H9 (cell line): ENCODE results near the gene HOXD10. TPM values are rescaled to one million over a fixed set of nuclear protein-coding genes. Genes with fewer than 3 reads are reported as not detected.

ENCODE experiments used
- DNase-seq: peaks from one replicate; pipeline ENCODE4 v3.0.0-alpha.2; 2017
- H2AFZ ChIP-seq: one replicate; pipeline ENCODE4 v1.6.1; 2013; ENCODE audit warnings: mild to moderate bottlenecking, low read length, control low read depth, moderate library complexity
- H2AK5ac ChIP-seq: 2 replicates; pipeline ENCODE4 v1.6.1; 2013; ENCODE audit warnings: low read length, control low read depth, mixed read lengths; ENCODE audit not compliant: insufficient read length
- H2BK120ac ChIP-seq: one replicate; pipeline ENCODE4 v1.6.1; 2013; ENCODE audit warnings: low read depth, mild to moderate bottlenecking, low read length, control low read depth, inconsistent platforms; ENCODE audit not compliant: poor library complexity, severe bottlenecking
- H2BK12ac ChIP-seq: 2 replicates; pipeline ENCODE4 v1.6.1; 2013; ENCODE audit warnings: low read length, control low read depth, mixed read lengths, low read depth; ENCODE audit not compliant: insufficient read length
- H2BK15ac ChIP-seq: 2 replicates; pipeline ENCODE4 v1.6.1; 2013; ENCODE audit warnings: low read depth, low read length, control low read depth
- H2BK20ac ChIP-seq: one replicate; pipeline ENCODE4 v1.6.1; 2013; ENCODE audit warnings: low read depth, mild to moderate bottlenecking, low read length, control low read depth, inconsistent platforms; ENCODE audit not compliant: poor library complexity, severe bottlenecking
- H2BK5ac ChIP-seq: 2 replicates; pipeline ENCODE4 v1.6.1; 2013; ENCODE audit warnings: low read length, control low read depth, mixed read lengths; ENCODE audit not compliant: insufficient read length
- H3K14ac ChIP-seq: 2 replicates; pipeline ENCODE4 v1.6.1; 2013; ENCODE audit warnings: low read length, control low read depth; ENCODE audit not compliant: insufficient read depth
- H3K18ac ChIP-seq: 2 replicates; pipeline ENCODE4 v1.6.1; 2013; ENCODE audit warnings: low read depth, mild to moderate bottlenecking, mixed read lengths, low read length, control low read depth; ENCODE audit not compliant: insufficient read length
- H3K23ac ChIP-seq: 2 replicates; pipeline ENCODE4 v1.6.1; 2013; ENCODE audit warnings: low read length, control low read depth, mixed read lengths, low read depth; ENCODE audit not compliant: insufficient read length
- H3K23me2 ChIP-seq: 2 replicates; pipeline ENCODE4 v1.6.1; 2013; ENCODE audit warnings: low read depth, mild to moderate bottlenecking, mixed read lengths, low read length, control low read depth; ENCODE audit not compliant: insufficient read length, poor library complexity, severe bottlenecking
- H3K27ac ChIP-seq: 2 replicates; pipeline ENCODE4 v1.5.1; 2013; ENCODE audit warnings: low read length, control low read depth, mixed read lengths, low read depth; ENCODE audit not compliant: insufficient read length
- H3K27me3 ChIP-seq: 2 replicates; pipeline ENCODE4 v1.6.1; 2013; ENCODE audit warnings: low read length, control low read depth, inconsistent platforms; ENCODE audit not compliant: insufficient read depth
- H3K4ac ChIP-seq: 2 replicates; pipeline ENCODE4 v1.6.1; 2013; ENCODE audit warnings: low read depth, mild to moderate bottlenecking, control low read depth, inconsistent platforms, low read length, moderate library complexity
- H3K4me1 ChIP-seq: 2 replicates; pipeline ENCODE4 v1.6.1; 2013; ENCODE audit warnings: low read length, control low read depth, inconsistent platforms; ENCODE audit not compliant: insufficient read depth
- H3K4me2 ChIP-seq: 2 replicates; pipeline ENCODE4 v1.6.1; 2013; ENCODE audit warnings: low read length, control low read depth, mixed read lengths; ENCODE audit not compliant: insufficient read length, insufficient read depth
- H3K56ac ChIP-seq: 2 replicates; pipeline ENCODE4 v1.6.1; 2013; ENCODE audit warnings: low read depth, mild to moderate bottlenecking, mixed read lengths, low read length, control low read depth; ENCODE audit not compliant: insufficient read length
- H3K79me1 ChIP-seq: 2 replicates; pipeline ENCODE4 v1.6.1; 2013; ENCODE audit warnings: low read depth, mild to moderate bottlenecking, moderate library complexity, low read length, control low read depth, inconsistent platforms; ENCODE audit not compliant: insufficient read depth, poor library complexity, severe bottlenecking
- H3K79me2 ChIP-seq: 2 replicates; pipeline ENCODE4 v1.6.1; 2013; ENCODE audit warnings: low read length, control low read depth, inconsistent platforms; ENCODE audit not compliant: insufficient read depth
- H3K9ac ChIP-seq: 2 replicates; pipeline ENCODE4 v1.6.1; 2013; ENCODE audit warnings: low read length, control low read depth, mixed read lengths; ENCODE audit not compliant: insufficient read length; ENCODE audit errors: extremely low read depth
- H3K9me3 ChIP-seq: one replicate; pipeline ENCODE4 v1.6.1; 2013; ENCODE audit warnings: low read depth, low read length, inconsistent platforms; ENCODE audit not compliant: control insufficient read depth
- H3T11ph ChIP-seq: one replicate; pipeline ENCODE4 v1.6.1; 2013; ENCODE audit warnings: mild to moderate bottlenecking, low read length, control low read depth, inconsistent platforms
- H4K20me1 ChIP-seq: one replicate; pipeline ENCODE4 v1.6.1; 2013; ENCODE audit not compliant: control insufficient read depth, insufficient read length, insufficient read depth
- H4K5ac ChIP-seq: 2 replicates; pipeline ENCODE4 v1.6.1; 2013; ENCODE audit warnings: low read depth, mild to moderate bottlenecking, mixed read lengths, low read length, control low read depth; ENCODE audit not compliant: insufficient read length
- H4K8ac ChIP-seq: replicated peaks from 2 replicates; pipeline ENCODE4 v1.6.1; 2013; ENCODE audit warnings: low read length, control low read depth, mixed read lengths, low read depth; ENCODE audit not compliant: insufficient read length
- H4K91ac ChIP-seq: 2 replicates; pipeline ENCODE4 v1.6.1; 2013; ENCODE audit warnings: low read depth, mild to moderate bottlenecking, moderate library complexity, mixed read lengths, low read length, control low read depth; ENCODE audit not compliant: insufficient read length
- H3K27ac Mint-ChIP-seq, 3 experiments: 2 replicates in 2 of 3; 3 replicates in 1 of 3; pipeline ENCODE4 v1.8.0; 2020 to 2021; ENCODE audit warnings: mixed read lengths in 3 of 3, mild to moderate bottlenecking in 1 of 3, moderate library complexity in 1 of 3
- H3K27me3 Mint-ChIP-seq: 2 replicates; pipeline ENCODE4 v1.8.0; 2021; ENCODE audit warnings: low read depth, mild to moderate bottlenecking, moderate library complexity, mixed read lengths
- H3K36me3 Mint-ChIP-seq, 3 experiments: 2 replicates in 2 of 3; 3 replicates in 1 of 3; pipeline ENCODE4 v1.8.0; 2020 to 2021; ENCODE audit warnings: low read depth in 3 of 3, mixed read lengths in 3 of 3; ENCODE audit not compliant: insufficient read depth in 1 of 3
- H3K4me1 Mint-ChIP-seq, 2 experiments: 2 replicates each; pipeline ENCODE4 v1.8.0; 2020; ENCODE audit warnings: mixed read lengths in 2 of 2
- H3K4me3 Mint-ChIP-seq, 2 experiments: 2 replicates in 1 of 2; 3 replicates in 1 of 2; pipeline ENCODE4 v1.8.0; 2020 to 2021; ENCODE audit warnings: mild to moderate bottlenecking in 2 of 2, mixed read lengths in 2 of 2, moderate library complexity in 1 of 2
- H3K9me3 Mint-ChIP-seq, 2 experiments: 2 replicates in 1 of 2; 3 replicates in 1 of 2; pipeline ENCODE4 v1.8.0; 2020; ENCODE audit warnings: mild to moderate bottlenecking in 2 of 2, mixed read lengths in 2 of 2, moderate library complexity in 1 of 2
- WGBS: extraction: QIAGEN DNeasy Blood & Tissue Kit; methylation state at CpG from one replicate; pipeline ENCODE4 v1.1.7; 2013; ENCODE audit warnings: missing lambda C conversion rate, low lambda C conversion rate, mixed read lengths; ENCODE audit not compliant: insufficient read length; ENCODE audit errors: extremely low coverage; 5-methylcytosine and 5-hydroxymethylcytosine counted together
- total RNA-seq: library from RNA; stranded (reverse); gene quantifications from 2 replicates; pipeline ENCODE4 v1.2.1, GENCODE V29; 2021
- TF ChIP-seq, protein P1 (sequence below): fragments of 200-600 bp; sonication (generic); conservative IDR thresholded peaks from 3 replicates; pipeline ENCODE4 v1.8.0; 2021; ENCODE audit warnings: antibody characterized with exemption, mild to moderate bottlenecking

Gene HOXD10
- total RNA-seq, 1 experiment from 2014 or later, result not detected

DNA sequence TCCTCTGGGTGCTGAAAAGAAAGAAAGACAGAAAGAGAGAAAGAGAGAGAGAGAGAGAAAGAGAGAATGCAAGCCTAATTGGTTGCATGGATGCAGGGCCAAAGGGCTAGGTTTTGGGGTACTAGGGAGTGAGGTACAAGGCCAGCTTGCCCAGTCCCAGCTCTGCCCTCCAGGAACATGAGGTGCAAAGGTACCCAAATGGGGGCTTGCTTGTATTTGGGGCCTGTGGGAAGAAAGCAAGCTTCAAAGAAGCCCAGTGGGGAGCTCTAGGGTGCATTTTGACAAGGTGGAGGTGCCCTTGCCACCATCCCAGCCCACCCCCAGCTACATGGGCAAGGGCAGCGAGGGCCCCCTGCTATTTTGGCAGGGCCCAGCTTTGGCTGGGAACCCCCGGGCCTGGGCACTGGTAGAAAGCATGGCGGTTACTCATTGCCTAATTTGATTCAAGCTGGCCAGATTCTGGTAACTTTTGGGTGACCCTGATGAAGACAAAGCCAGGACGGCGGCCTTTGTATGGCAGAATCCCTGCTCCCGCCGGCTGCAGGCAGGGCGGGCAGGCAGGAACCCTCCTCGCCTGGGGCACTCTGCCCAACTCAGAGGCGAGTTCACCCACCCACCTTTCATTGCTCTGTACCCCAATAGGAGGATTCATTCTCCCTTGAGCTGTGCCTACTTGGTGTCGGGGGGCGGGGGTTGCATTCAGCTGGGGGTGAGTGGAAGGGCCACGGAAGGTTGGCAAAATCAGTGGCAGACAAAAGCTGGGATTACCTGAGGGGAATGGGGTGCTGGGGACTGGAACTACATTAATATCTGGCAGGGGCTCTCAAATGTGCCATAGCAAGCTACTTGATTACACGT is 34.2 kb downstream of the HOXD10 start:
- no peak overlapping the region for H3K23ac ChIP-seq
- H3K27me3 ChIP-seq, result peaks cover 100% of the 10 kb centered on the region
- H2BK15ac ChIP-seq, result no peak overlapping the region
- no peak overlapping the region for H3K9ac ChIP-seq
- Mint-ChIP-seq H3K27me3 (peaks cover 100% of the 10 kb centered on the region), H3K9me3 (peaks cover 5 to 6% of the 10 kb centered on the region in 2 experiments; a peak in 3 of 5 replicates), H3K4me3 (peak overlapping the region in 1 of 2 experiments; percentile 35; a peak in 1 of 5 replicates), H3K36me3 (no peaks in the 10 kb centered on the region; a peak in 1 of 7 replicates), H3K4me1 (peaks cover 2 to 30% of the 10 kb centered on the region in 2 experiments; a peak in 3 of 4 replicates), H3K27ac (no peak overlapping the region)
- no peak overlapping the region for H2BK20ac ChIP-seq
- no peak overlapping the region for H2AK5ac ChIP-seq
- no peaks in the 10 kb centered on the region for H3K23me2 ChIP-seq
- no peaks in the 10 kb centered on the region for H3K79me2 ChIP-seq
- no peak overlapping the region for H2BK120ac ChIP-seq
- no peak overlapping the region for H4K91ac ChIP-seq
- no CpG with 5 or more reads among the region's 14 CpGs for WGBS
- no peak overlapping the region for H3K14ac ChIP-seq
- no peaks in the 10 kb centered on the region for H3K79me1 ChIP-seq
- TF ChIP-seq, protein P1, sequence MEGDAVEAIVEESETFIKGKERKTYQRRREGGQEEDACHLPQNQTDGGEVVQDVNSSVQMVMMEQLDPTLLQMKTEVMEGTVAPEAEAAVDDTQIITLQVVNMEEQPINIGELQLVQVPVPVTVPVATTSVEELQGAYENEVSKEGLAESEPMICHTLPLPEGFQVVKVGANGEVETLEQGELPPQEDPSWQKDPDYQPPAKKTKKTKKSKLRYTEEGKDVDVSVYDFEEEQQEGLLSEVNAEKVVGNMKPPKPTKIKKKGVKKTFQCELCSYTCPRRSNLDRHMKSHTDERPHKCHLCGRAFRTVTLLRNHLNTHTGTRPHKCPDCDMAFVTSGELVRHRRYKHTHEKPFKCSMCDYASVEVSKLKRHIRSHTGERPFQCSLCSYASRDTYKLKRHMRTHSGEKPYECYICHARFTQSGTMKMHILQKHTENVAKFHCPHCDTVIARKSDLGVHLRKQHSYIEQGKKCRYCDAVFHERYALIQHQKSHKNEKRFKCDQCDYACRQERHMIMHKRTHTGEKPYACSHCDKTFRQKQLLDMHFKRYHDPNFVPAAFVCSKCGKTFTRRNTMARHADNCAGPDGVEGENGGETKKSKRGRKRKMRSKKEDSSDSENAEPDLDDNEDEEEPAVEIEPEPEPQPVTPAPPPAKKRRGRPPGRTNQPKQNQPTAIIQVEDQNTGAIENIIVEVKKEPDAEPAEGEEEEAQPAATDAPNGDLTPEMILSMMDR, result no peak
- no peak overlapping the region for H3K4ac ChIP-seq
- H3K18ac ChIP-seq, result no peak overlapping the region
- H3T11ph ChIP-seq, result no peak overlapping the region
- H3K4me2 ChIP-seq, result no peak overlapping the region
- H2BK12ac ChIP-seq, result no peak overlapping the region
- no peak overlapping the region for H2BK5ac ChIP-seq
- no peak for DNase-seq
- H4K5ac ChIP-seq, result no peak overlapping the region
- H3K4me1 ChIP-seq, result no peaks in the 10 kb centered on the region; the same call in 1 of the 2 replicates
- H3K56ac ChIP-seq, result no peak overlapping the region
- H3K9me3 ChIP-seq, result no peaks in the 10 kb centered on the region
- no peak overlapping the region for H2AFZ ChIP-seq
- H4K20me1 ChIP-seq, result no peaks in the 10 kb centered on the region
- H4K8ac ChIP-seq, result no peak overlapping the region
- H3K27ac ChIP-seq, result no peak overlapping the region
